SIG-M5 (cell line): ENCODE results near the gene ZBTB38.

Source experiments
- DNase-seq: peaks from one replicate; lab custom pipeline; 2025; lab: John Stamatoyannopoulos, UW

Gene ZBTB38

DNA sequence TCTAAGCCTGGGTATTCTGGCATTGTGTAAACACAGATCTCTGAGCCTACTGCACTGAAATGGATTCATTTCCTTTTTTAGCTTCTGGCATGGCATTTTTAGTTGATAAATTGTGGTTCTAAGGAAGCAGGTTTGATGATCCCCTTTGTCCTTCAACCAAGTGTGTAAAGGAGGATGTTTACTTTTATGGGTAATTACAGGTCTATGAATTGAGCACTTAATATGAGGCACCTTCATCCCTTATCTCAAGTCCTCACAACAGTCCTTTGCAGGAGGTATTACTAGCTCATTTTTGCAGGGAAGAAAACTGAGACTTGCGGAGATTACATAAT, 30.8 kb upstream of the ZBTB38 start:
- no peak for DNase-seq

DNA sequence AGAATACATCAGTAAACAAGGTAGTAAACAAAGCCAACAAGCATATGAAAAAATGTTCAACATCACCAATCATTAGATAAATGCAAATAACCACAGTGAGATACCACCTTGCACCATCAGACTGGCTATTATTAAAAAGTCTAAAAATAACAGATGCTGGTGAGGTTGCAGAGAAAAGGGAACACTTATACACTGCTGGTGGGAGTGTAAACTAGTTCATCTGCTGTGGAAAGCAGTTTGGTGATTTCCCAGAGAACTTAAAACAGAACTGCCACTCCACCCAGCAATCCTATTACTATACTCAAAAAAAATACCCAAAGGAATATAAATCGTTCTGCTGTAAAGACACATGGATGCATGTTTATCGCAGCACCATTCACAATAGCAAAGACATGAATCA, 30.3 kb upstream of the ZBTB38 start:
- no peak for DNase-seq

DNA sequence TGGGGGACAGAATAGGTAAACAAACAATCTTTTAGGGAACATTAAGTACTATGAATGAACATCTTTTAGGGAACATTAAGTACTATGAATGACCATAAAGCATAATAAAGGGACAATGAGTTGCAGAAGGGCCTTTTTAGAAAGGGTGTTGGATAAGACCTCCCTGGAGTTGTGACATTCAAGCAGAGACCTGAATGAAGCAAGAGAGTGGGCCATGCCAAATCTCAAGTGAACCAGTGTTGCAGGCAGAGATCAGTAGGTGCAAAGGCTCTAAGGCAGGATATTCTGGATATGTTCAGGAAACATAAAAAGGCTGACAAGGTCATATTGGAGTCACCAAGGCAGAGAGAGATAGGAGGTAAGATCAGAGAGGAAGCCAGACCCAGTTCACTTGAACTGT, 29.4 kb upstream of the ZBTB38 start:
- DNase-seq: no peak

DNA sequence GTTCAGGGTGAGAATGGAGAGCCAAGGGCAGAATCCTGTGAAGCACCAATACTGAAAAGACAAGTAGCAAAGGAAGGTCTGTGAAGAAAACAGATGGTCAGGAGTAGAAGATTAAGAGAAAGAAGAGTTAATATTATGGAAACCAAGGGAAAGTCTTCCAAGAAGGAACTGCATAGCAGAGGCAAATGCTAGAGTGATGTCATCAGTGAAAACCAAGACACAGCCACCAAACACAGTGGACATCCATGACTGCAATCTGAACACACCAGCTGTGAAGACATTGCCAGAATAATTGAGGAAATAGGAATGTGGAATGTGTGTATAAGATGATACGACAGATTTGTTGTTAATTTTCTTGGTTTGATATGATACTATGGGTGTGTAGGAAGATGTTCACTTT, 26.8 kb upstream of the ZBTB38 start:
- DNase-seq: no peak

DNA sequence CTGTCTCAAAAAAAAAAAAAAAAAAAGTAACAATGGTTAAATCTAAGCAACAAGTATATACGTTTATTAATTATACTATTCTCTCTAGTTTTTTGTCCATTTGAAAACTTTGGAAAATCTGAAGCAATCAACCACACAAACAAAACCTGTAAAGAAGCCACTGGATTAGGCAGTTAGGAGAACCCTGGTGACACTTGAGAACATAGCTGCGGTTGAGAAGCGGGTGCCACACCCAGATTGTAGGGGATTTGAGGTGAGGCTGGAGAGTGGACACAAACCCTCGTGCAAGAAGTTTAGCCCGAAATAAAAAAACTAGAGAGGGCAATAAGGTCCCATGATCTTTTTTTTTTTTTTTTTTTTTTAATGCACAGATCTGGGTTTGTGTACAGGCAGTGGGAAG, 25.9 kb upstream of the ZBTB38 start:
- no peak for DNase-seq

DNA sequence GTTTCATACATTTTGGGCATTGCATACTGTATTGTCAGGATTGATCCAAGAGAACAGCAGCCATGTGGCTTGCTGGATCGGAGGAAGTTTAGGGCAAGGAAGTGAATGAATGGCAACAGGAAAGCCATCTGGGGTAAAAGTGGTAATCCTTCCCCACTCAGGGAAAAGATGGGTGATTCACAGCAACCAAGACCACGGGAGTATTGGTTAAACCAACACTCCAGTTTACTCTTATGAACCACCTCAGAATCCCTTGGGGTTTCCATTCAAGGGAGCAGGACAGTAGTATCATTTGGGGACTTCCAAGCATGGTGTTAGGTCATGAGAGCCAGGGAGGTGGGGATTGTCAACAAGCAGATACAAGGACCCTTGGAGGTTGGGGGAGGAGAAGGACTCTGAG, 25.2 kb upstream of the ZBTB38 start:
- no peak for DNase-seq

DNA sequence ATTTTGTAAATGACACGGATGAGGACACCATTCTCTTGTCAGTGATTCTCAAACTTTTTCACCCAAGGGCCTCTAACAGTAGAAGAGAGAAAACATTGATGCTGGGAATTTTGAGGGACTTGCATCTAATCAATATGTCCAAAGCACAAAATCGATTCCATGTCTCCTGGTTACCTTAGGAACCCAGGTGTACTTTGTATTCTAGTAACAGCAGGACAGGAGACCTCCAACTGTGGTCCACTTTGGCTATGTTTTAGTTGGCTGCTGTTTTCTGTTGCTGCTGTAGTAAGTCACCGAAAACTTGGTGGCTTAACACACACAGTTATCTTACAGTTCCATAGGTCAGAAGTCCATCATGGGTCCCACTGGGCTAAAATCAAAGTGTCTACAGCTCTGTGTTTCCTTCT, 24.4 kb upstream of the ZBTB38 start:
- DNase-seq: no peak

DNA sequence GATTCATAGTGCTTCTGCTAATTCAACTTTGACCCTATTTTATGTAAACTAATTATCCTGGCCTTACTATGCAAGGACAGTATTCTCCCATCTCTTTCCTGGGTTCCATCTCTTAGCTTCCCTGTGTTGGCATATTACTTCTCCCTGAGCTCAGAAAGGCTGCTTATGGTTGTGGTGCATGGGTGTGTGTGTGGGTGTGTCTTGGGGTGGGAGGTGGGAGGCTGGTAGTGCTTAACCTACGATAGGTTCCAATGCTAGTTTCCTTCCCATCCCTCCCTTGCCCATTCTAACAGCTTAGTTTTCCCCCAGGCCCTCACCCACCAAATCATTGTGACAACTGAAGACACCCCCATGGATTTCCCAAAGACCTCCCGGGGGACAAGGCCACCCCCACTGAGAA, 22.8 kb upstream of the ZBTB38 start:
- no peak for DNase-seq

DNA sequence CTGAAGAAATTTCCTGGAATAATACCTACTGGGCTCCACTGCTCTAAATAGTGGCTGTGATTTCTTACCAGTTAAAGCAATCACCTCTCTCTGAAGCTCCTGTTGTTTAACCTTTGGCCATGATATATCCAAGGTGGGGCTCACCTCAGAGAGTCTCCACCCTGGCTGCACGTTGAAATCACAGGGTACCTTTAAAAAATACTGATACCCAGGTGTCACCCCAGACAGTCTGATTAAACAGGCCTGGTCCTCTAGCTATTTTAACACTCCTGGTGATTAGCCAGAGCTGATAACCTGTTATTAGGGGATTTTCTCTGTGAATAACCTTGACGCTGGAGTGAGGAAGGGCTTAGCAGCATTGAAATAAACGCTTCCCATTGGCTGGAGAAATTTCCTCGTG, 22.3 kb upstream of the ZBTB38 start:
- no peak for DNase-seq

DNA sequence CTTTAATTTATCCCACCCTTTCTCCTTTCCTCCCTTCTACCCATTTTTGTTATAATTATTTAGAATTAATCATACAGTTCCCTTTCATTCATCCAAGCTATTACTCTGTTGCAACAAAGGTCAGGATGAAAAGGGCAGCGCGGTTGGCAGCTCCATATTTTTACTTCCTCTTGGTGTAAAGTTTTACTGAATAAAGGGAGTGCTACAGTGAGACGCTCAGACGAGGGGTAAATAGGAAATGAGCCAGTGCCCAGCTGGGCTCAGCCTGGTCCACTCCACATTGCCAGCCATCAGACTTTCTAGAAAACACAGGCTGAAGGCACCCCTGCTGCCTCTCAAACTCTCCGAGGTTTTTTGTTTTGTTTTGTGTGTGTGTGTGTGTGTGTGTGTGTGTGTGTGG, 21.9 kb upstream of the ZBTB38 start:
- no peak for DNase-seq

DNA sequence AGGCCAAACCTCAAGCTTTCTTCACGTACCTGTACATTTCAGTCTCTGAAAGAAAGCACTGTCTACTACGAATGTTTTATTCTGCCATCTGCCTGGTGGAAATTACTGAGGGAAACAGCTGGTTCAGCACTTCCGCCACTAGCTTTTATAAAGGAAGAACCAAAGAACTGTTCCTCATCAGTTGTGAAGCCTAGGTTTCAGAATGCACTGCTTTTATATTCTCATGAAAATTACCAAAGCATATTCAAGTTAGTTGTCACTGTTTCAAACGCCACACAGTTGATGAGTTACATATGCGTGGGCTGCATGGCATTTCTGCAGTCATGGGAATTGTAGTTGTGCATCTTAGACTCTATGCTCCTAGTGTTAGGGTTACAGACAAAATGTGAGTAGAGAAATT, 21.5 kb upstream of the ZBTB38 start:
- no peak for DNase-seq

DNA sequence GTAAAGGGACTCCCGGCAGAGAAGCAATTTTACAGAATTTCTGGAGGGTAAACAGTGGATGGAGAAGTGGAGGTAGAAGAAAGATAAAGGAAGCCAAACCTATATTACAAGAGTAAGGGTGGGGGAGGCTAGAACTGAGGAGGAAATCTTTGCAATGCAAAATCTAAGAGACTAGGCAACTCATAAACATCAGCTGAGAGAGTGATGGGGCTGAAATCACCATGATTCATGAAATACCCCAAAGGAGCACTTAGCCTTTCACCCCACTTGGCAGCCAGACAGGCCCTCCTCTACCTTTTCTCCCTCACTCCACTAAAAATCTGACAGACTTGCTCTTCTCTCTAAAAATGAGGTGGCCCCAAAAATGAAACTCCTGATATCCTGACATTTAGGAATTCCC, 19.5 kb upstream of the ZBTB38 start:
- DNase-seq: no peak

DNA sequence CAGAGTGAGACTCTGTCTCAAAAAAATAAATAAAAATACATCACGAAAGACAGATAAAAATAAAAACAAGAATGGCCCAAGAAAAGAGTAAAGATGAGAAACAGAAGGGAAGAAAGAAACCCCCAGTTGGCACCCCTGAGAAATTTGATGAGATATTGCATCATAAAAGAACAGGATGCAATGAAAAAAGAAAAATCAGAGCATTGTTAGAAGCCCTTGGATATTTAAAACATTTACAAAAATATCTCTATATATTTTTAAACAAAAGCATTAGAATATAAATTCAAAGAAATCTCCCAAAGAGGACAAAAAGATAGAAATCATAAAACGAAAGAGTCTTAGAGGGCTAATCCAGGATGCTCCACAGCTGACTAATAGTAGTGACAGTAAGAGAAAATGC, 18.6 kb upstream of the ZBTB38 start:
- no peak for DNase-seq

DNA sequence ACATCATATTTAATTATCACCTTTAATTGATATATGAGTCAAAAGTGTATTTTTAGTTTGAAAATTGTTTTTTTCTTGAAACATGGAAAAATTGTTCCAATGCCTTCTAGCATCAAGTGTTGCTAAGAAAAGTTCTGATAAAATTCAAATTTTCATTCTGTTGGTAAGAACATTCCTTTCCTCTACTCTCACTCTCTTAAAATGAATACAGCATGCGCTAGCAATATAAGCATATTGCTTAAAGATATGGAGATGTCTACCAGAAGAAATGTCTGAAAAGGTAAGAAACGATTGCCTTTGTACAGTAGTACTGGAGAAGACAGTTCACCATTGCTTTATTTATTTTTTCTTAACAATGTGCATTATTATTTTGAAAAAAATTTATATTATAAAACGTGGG, 17.6 kb upstream of the ZBTB38 start:
- DNase-seq: no peak

DNA sequence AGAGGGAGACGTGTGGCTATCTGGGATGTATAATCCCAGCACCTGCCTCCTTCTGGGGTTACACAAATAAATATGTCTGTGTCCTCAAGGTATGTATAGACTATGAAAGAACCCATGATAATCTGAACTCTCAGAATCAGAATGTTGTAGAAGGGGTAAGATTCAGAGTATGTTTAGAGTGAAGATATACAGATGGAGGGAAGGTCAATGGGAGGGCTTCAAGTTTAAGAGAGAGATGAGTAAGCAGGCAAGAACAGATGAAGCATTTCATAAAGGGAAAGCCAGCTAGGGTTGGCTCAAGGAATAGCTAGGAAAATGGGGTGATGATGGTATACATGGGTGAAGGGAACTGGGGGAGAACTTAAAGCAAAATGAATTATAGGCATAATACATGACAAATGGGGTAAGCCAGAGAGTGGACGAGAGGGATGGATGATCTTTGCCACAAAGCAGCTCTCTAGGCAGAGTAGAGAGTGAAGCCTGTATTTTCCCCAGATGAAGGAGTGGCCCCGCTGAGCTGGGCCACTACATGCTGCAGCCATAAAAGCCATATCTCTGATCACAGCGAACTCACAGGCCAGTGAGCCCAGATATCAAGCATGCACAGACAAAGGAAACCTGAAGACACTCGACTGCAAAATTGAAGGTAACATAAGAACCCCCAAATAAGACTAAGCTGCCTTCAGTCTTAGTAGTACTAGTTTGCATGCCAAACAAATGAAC, 15.9 kb upstream of the ZBTB38 start:
- DNase-seq: no peak

DNA sequence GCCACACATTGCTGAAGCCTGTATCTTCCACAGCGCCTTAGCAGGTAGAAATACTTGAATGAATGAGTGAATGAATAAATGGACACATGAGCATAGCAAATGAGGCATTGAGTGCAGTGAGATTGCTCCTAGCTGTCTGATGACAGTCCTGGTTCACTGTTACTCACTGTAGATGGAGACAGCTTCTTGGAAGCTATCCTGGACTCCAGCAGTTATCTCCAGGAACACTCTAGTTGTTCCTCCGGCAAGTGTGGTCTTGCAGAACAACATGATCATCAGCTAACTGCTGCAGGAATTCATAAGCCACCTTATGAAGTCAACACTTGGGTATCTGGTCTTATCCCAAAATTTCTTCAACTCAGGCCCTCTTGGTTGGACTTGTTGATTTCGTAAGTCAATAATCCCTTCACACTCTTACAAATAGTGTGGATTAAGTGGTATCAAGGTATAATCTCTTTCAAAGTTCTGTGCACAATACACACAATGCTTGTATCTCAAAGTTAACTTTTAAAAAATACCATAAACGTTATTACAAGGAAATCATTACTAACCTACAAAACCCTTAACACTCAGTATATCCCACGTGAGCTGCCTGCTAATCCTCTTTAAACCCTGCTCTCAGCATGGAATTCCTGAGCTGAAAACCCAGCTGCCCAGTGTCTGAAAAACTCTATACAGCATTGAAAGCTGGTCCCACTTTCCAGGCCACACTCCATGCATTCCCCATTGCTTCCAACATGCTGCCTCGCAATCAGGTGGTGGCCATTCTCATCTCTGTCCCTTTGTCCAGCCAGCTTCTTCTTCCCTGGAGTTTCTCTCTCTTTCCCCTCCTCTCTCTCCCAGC, 14.4 kb upstream of the ZBTB38 start:
- DNase-seq: no peak

DNA sequence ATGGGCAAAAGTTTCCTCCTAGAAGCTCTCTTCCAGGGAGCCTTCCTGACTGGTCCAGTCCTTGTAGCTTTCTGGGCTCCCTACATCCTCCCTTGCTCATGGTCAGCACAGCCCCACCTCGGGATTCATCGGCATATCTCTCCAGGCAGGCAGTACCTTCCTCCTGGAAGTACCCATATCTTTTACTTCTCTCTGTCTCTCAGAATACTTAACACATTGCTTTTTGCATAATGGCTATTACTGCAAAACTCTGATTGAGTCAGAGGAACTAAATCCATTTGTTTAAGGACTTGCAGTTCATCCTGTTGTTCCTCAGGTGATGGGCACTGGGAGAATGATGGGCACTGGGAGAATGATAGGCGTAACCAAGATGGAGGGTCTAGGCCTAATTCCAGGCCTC, 13.8 kb upstream of the ZBTB38 start:
- no peak for DNase-seq

DNA sequence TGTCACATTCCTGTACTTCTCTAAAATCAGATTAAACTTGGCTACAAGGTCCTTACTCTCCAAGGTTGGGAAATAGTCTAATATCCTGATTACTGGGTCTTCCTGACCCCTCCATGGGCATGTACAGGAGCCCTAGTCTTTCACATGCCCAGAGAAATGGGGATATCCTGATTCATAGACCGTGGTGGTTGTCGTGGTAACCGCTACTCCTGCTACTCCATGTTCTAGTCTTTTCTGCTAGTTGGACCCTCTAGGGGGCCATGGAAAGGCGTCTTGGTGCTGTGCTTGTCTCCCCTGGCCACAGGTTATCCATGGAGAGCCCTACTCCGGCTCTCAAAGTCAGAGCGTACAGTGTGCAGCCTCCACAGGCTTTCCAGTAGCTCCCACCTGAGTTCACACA, 13.1 kb upstream of the ZBTB38 start:
- DNase-seq: no peak

DNA sequence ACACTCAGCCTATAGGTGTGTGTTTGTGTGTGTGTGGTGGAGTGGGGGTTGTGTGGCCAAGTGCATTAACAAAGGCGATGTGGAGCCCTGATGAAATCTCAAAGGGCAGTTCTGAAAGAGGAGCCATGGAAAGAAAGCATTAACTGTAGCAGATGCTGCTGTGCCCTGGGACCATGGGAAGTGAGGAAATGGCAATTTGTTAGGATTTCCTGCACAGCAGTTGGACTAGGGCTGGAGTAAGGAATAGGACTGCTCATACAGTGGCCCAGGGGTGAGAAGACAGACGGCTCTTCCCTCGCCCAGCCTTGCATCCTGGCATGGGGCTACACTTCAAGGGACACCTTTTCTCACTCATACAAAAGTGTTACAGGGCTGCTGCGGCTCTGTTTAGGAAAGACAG, 12.3 kb upstream of the ZBTB38 start:
- no peak for DNase-seq

DNA sequence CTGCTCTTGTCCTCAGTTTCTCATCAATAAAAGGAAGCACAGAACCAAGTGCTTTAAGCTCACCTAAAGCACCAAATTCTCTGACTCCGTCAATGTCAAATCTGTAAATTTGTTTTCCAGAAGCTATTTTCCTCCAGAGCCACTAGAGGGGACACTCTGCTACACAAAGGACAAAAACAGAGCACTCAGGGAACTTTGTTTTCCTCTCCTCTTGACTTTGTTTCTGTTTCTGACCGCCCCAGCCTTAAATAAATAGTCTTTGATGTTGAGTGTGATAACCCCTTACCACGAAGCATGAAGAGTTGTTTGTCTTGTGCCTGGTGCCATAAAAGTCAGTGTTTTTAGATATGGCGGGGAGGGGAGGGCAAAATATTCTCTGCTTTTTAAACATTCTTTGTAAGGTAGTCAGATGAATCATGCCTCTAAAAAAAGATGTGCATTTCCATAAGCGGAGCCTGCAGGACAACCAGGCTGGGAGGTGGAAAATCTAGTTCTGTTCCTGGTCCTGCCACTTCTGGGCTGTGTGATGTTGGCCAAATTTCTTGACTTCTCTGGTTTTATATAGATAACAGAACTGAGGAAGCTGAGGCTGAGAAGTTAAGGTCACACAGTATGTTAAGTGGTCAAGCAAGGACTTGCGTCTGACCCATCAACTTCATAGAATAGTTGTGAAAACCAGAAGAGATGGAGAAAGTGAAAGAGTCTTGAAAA, 7.3 kb upstream of the ZBTB38 start:
- DNase-seq: no peak

DNA sequence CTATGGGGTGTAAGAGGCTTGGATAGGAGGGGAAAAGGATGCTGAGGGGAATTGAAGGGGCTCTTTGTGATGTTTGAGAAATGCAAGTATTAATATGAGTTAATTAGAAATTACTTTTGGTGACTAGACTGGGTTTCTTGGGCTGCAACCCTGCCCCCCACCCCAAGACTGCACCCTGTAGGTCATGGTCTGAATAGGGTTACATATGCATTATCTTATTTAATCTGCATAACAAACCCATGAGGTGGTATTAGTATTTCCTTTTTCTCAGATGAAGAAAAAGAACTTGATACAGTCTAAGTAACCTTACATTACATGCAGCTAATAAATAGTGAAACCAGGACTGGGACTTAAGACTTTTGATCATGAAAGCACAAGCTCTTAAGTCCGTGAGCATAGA, 5.6 kb upstream of the ZBTB38 start:
- DNase-seq: no peak

DNA sequence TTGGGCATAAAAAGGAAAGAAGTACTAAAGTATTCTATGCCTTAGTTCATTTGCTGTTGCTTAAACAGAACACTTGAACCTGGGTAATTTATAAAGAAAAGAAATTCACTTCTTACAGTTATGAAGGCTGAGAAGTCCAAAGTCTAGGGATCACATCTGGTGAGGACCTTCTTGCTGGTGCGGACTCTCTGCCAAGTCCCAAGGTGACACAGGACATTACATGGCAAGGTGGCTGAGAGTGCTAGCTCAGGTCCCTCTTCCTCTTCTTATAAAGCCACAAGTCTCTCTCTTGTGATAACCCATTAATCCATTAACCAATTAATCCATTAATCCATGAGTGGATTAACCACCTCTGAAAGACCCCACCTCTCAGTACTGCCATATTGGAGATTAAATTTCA, 3.1 kb upstream of the ZBTB38 start:
- no peak for DNase-seq

DNA sequence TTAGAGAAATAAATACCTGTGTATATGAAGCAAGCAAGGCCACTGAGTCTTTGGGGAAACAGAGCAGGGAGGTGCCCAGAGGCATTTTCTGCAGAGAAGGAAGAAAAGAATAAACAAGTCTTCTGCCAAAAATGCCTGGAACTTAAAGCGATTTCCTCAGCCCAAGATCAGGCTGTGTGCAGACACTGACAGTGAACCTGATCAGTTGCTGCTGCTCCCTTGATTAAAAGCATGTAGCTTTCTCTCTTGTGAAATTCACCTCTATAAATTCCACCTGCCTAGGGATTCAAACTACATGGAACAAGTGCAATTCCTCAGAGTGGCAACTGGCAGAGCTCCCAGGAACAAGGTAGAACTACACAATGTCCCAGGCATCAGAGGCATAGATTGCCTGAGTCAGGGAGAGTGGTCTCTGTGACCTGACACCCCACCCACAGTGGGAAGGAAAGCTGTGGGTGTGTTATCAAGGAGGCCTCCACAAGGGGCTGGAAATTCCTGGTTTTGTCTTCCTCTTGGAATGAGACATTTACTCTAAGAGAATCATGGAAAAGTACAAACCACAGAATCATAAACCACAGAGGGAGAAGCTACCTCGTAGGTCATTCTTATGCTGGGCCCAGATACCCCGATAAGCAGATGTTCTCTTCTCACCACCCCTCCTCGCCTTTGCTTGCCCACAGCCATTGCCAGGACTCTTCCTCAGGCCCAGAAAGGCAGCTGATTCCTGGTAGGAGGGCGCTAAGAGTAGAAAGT, 1.8 kb upstream of the ZBTB38 start:
- no peak for DNase-seq
